HEK293T (cell line): ENCODE results near the gene NONO.

Source experiments
- CTCF ChIA-PET: fragments of 350-600 bp; formaldehyde crosslinking; extraction: SDS; loops from one replicate; lab custom pipeline; 2021; ENCODE audit warnings: antibody characterized with exemption, inconsistent platforms; lab: Yijun Ruan, JAX
- POLR2A ChIA-PET: fragments of 350-600 bp; formaldehyde crosslinking; extraction: SDS; loops from one replicate; lab custom pipeline; 2020; ENCODE audit warnings: antibody characterized with exemption, inconsistent platforms; lab: Yijun Ruan, JAX
- DNase-seq: peaks from one replicate; pipeline ENCODE4 v3.0.0; 2012; ENCODE audit warnings: mixed read lengths; ENCODE audit errors: extremely low spot score
- ARNT ChIP-seq: fragments of 450-650 bp; IDR thresholded peaks from 2 replicates; pipeline ENCODE4 v1.6.1; 2017; ENCODE audit warnings: mild to moderate bottlenecking
- BHLHE40 ChIP-seq: fragments of 450-650 bp; IDR thresholded peaks from 2 replicates; pipeline ENCODE4 v1.6.1; 2016; ENCODE audit warnings: mild to moderate bottlenecking, moderate library complexity, borderline replicate concordance
- CTBP1 ChIP-seq: fragments of 450-650 bp; IDR thresholded peaks from 2 replicates; pipeline ENCODE4 v1.6.1; 2016; ENCODE audit warnings: borderline replicate concordance
- ELF4 ChIP-seq: fragments of 450-650 bp; IDR thresholded peaks from 2 replicates; pipeline ENCODE4 v1.6.1; 2017; ENCODE audit warnings: antibody characterized with exemption
- FOXA1 ChIP-seq: fragments of 450-650 bp; IDR thresholded peaks from 2 replicates; pipeline ENCODE4 v1.6.1; 2016; ENCODE audit warnings: mild to moderate bottlenecking
- FOXK2 ChIP-seq: fragments of 450-650 bp; IDR thresholded peaks from 2 replicates; pipeline ENCODE4 v1.6.1; 2016; ENCODE audit warnings: mild to moderate bottlenecking
- FOXM1 ChIP-seq: fragments of 450-650 bp; IDR thresholded peaks from 2 replicates; pipeline ENCODE4 v1.6.1; 2017; ENCODE audit warnings: mild to moderate bottlenecking, borderline replicate concordance
- HDGF ChIP-seq: fragments of 450-650 bp; IDR thresholded peaks from 2 replicates; pipeline ENCODE4 v1.6.1; 2017; ENCODE audit warnings: antibody characterized with exemption, borderline replicate concordance
- L3MBTL2 ChIP-seq: fragments of 450-650 bp; conservative IDR thresholded peaks from 2 replicates; pipeline ENCODE4 v1.6.1; 2016; ENCODE audit warnings: mild to moderate bottlenecking
- LEF1 ChIP-seq: fragments of 450-650 bp; IDR thresholded peaks from 2 replicates; pipeline ENCODE4 v1.6.1; 2017; ENCODE audit warnings: mild to moderate bottlenecking, borderline replicate concordance
- NFRKB ChIP-seq: fragments of 450-650 bp; IDR thresholded peaks from 2 replicates; pipeline ENCODE4 v1.6.1; 2016; ENCODE audit warnings: mild to moderate bottlenecking, moderate library complexity
- SP1 ChIP-seq: fragments of 450-650 bp; IDR thresholded peaks from 2 replicates; pipeline ENCODE4 v1.6.1; 2017
- SUZ12 ChIP-seq: fragments of 450-650 bp; IDR thresholded peaks from 2 replicates; pipeline ENCODE4 v1.6.1; 2016; ENCODE audit warnings: mild to moderate bottlenecking
- TARDBP ChIP-seq: fragments of 450-650 bp; IDR thresholded peaks from 2 replicates; pipeline ENCODE4 v1.6.1; 2016
- ZNF384 ChIP-seq: fragments of 450-650 bp; IDR thresholded peaks from 2 replicates; pipeline ENCODE4 v1.6.1; 2016
- TF ChIP-seq, protein P1 (sequence below): fragments of 450-650 bp; IDR thresholded peaks from 2 replicates; pipeline ENCODE4 v1.6.1; 2016

Gene NONO

DNA sequence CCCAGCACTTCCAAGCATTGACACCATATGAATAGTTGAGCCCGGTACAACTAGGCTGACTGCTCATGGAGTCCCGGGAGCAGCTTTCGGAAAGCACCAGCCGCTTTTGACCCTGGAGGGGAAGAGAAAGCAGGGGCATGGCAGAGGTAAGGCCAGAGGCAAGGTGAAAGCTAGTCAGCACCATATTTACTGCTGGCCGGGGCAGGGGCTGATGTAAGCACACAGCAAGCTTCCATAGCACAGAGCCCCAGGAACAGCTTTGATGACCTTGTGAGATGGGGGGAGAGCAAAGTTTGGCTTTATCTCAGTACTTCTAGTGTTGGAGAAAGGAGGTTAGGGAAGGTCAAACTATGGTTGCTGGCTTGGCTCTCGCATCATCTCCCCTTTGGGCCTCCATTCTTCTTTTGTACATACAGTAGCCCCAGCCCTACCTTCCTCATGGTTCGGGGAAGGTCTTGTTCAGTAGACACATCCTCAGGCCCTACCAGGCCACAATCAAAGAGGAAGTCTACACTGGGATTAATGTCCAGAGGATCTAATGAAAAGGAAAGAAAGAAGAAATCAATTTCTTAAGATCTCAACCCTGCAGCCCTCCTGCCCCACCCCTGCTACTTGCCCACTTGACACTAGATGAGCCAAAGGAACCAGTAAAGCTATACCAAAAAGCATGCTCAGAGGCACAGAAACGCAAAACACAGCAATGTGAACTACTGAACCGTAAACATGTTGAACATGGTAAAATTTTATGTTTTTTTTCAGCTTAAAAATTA is 38.9 kb upstream of the NONO start:
- POLR2A ChIA-PET = no interaction called here
- CTCF ChIA-PET = no interaction called here
- no peak for TF ChIP-seq BHLHE40
- TF ChIP-seq HDGF = no peak
- no peak for TF ChIP-seq CTBP1
- TF ChIP-seq FOXM1 = no peak
- TF ChIP-seq FOXA1 = no peak
- TF ChIP-seq FOXK2 = no peak
- TF ChIP-seq ARNT = no peak
- TF ChIP-seq SUZ12 = no peak
- no peak for TF ChIP-seq TARDBP
- TF ChIP-seq LEF1 = no peak
- no peak for TF ChIP-seq ZNF384
- TF ChIP-seq SP1 = no peak
- TF ChIP-seq, protein P1, sequence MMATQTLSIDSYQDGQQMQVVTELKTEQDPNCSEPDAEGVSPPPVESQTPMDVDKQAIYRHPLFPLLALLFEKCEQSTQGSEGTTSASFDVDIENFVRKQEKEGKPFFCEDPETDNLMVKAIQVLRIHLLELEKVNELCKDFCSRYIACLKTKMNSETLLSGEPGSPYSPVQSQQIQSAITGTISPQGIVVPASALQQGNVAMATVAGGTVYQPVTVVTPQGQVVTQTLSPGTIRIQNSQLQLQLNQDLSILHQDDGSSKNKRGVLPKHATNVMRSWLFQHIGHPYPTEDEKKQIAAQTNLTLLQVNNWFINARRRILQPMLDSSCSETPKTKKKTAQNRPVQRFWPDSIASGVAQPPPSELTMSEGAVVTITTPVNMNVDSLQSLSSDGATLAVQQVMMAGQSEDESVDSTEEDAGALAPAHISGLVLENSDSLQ = no peak
- TF ChIP-seq NFRKB = no peak
- no peak for TF ChIP-seq L3MBTL2
- TF ChIP-seq ELF4 = no peak
- DNase-seq = no peak

DNA sequence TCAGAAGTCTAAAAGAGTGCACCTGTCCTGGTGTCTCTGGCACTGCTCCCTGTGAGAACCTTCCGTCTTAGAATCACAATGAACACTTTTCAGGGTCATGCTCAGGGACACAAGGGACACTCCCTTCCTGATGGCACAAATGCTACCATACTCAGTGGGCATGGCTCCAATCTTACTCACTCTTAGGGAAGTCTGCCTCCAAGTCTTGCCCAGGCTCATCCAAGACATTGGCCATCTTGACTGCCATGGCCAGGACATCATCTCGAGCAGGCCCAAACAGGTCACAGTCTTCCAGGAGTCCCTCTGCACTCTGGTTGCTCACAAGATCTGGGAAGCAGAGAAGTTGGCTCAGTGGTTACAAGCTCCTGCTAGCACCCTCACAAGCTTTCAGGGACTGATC is 38.3 kb upstream of the NONO start:
- CTCF ChIA-PET = no interaction called here
- TF ChIP-seq SP1 (no peak), HDGF (no peak), ELF4 (no peak)
- TF ChIP-seq, protein P1 = no peak
- POLR2A ChIA-PET = no interaction called here
- no peak for DNase-seq

DNA sequence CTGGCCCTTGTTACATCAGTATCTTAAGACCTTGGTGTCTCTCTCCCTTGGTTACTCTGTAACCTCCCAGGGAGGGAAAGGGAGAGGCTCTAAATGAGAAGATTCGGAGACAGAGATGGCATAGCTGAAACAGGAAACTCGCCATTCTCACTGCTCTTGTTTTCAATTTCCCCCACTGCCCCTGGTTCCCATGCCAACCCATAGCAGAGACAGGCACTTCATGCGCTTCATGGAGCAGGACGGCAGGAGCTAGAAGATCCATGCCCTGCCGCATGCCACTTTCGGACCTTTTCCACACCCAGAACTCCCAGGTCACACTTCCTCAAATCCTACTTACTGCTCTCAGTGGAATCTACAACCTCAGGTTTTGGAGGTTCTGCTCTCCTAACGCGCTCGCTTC is 32.6 kb upstream of the NONO start:
- POLR2A ChIA-PET = interaction anchor here (1.1 kb wide), 1 partner anchor 23 kb away, joined by 3 read pairs; no protein-coding TSS in a partner anchor
- TF ChIP-seq L3MBTL2 = no peak
- no peak for TF ChIP-seq ELF4
- no peak for TF ChIP-seq NFRKB
- TF ChIP-seq FOXM1 = no peak
- TF ChIP-seq LEF1 = no peak
- TF ChIP-seq SP1 = no peak
- TF ChIP-seq ARNT = no peak
- TF ChIP-seq SUZ12 = no peak
- TF ChIP-seq BHLHE40 = no peak
- TF ChIP-seq, protein P1 = no peak
- TF ChIP-seq FOXK2 = no peak
- TF ChIP-seq HDGF = no peak
- no peak for TF ChIP-seq ZNF384
- no peak for TF ChIP-seq TARDBP
- no peak for TF ChIP-seq CTBP1
- TF ChIP-seq FOXA1 = no peak
- no peak for DNase-seq
- CTCF ChIA-PET = no interaction called here

DNA sequence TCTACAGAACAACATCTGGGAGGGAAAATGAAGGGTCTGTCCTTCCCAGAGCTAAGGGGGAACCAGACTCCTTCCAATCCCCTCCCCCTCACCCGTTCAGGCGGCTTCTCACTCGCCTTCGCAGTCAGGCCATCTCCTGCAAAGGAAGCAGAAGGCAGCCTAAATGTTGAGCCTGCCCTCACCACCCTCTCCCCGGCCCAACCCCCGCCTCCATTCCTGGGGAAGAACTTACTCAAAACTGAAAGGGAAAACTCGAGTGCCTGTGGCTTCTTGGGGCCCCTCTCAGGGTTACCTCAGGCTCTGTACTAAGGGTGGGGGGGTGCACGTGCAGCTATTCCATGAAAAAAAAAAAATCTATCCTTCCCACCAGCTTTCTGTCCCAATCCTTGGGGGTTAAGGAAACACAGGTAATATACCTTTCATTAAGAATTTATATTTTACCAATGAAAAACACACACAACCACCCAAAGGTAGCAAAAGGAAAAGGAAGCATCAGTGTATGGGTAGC is 31.9 kb upstream of the NONO start:
- TF ChIP-seq TARDBP (no peak), L3MBTL2 (no peak), SP1 (no peak), FOXA1 (no peak)
- ChIA-PET POLR2A (interaction anchor here (1.1 kb wide), 1 partner anchor 24 kb away, joined by 3 read pairs; no protein-coding TSS in a partner anchor), CTCF (no interaction called here)
- DNase-seq = no peak

DNA sequence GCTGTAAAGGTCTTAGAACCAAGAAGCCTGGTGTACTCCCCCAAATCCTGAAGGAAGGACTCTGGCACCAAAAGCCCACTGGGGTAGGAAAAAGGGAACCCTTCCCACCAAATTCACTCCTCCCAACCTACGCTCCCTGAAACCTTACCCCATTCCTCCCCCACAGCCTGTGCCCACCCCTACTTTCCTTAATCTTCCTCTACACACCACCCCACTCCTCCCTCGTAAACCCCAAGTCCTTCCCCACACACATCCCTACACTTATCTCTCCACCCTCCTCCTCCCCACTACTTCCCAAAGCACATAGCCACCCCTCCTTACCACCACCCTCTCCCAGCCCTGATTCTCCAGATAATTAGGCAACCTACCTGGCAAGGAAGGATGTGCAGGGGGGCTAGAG is 31.2 kb upstream of the NONO start:
- TF ChIP-seq ZNF384 = no peak
- TF ChIP-seq FOXK2 = no peak
- no peak for TF ChIP-seq SP1
- TF ChIP-seq CTBP1 = no peak
- no peak for TF ChIP-seq FOXM1
- TF ChIP-seq BHLHE40 = no peak
- TF ChIP-seq TARDBP = no peak
- no peak for TF ChIP-seq SUZ12
- TF ChIP-seq FOXA1 = no peak
- TF ChIP-seq, protein P1 = no peak
- no peak for TF ChIP-seq NFRKB
- TF ChIP-seq LEF1 = no peak
- TF ChIP-seq HDGF = no peak
- TF ChIP-seq ELF4 = no peak
- TF ChIP-seq L3MBTL2 = no peak
- TF ChIP-seq ARNT = no peak
- DNase-seq = no peak
- CTCF ChIA-PET = no interaction called here
- POLR2A ChIA-PET = interaction anchor here (1.0 kb wide), 1 partner anchor 31 kb away, joined by 3 read pairs; the partner anchor contains the start of gene NONO
